ENCODE data around the gene MS4A8.
"Not testable (repeated sequence)": the region's sequence is repeated elsewhere in the genome, so short reads cannot be mapped to it uniquely, and the experiment has no call there.

The MS4A8 gene, protein sequence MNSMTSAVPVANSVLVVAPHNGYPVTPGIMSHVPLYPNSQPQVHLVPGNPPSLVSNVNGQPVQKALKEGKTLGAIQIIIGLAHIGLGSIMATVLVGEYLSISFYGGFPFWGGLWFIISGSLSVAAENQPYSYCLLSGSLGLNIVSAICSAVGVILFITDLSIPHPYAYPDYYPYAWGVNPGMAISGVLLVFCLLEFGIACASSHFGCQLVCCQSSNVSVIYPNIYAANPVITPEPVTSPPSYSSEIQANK

DNA sequence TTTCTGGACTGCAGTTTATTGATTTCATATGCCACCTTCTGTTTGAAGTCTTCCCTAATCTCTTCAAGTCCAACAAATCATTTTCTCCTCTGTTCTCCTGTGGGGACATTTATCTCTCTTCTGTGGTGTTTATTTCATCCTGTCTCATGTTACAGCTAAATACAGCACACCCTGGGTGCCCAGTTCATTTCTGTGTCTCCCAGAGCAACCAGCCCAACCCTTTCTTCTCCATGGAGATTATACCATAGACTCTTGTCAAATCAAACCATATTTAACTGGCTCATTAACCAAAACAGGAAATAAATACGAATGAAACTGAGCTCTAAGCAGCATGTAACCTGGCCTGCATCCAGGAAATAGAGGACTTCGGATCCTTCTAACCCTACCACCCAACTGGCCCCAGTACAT is at the start of gene MS4A8:
MS4A8 (plus strand) TSS at position 329 of the 408 bp plus-strand sequence. CDS start 1,249 bp downstream, outside the sequence.
- DNase-seq (ENCODE audit: low spot score) = no peak

DNA sequence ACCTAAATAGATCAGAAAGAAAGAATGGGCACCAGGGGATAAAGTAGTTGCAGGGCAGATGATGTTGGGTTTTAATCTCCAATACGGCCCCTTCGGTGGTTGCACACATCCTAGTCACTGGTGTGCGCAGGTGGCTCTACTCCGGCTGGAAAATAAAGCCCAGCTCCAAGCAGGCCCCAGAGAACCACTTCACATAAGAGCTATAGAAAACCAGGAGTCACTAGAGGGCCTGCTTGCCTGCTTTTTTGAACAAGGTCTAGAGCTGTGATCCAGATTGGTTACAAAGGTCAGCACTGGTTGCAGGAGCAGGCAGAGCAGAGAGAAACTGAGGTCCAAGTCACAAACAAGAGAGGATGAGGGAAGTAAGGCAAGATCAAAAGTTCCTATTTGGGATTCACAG is 41.5 kb upstream of the MS4A8 start:
- DNase-seq (ENCODE audit: low spot score) = no peak

DNA sequence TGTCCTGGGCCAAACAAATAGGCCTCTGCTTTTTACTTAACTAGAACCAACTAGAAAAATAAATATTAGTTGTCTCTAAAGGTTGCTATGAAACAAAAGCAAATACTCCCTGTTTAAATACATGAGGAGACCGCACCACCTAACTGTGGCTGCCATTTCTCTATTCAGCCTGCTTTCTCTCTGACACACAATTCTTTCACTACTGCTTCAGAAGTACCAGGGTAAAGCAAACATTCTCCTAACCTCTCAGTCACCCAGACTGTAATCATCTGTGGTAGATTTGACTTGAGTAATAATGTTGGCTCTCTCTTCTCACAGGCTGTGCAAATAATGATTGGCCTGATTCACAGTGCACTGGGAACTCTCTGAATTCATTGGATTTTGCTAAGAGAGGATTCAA is 41.0 kb upstream of the MS4A8 start:
- no peak for DNase-seq (ENCODE audit: low spot score)

DNA sequence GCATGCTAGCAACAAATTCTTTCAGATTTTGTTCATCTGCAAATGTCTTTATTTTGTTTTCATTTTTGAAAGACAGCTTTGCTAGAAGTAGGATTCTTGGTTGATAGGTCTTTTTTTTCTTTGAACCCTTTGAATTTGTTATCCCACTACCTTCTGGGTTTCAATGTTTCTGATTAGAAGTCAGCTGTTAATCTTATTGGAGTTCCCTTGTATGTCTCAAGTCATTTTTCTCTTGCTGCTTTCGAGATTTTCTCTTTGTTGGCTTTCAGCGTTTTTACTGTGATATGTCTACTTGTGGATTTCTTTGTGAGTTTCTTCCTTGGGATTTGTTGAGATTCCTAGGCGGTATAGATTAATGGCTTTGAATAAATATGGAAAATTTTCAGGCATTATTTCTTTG is 27.2 kb upstream of the MS4A8 start:
- DNase-seq (ENCODE audit: low spot score) = no peak

DNA sequence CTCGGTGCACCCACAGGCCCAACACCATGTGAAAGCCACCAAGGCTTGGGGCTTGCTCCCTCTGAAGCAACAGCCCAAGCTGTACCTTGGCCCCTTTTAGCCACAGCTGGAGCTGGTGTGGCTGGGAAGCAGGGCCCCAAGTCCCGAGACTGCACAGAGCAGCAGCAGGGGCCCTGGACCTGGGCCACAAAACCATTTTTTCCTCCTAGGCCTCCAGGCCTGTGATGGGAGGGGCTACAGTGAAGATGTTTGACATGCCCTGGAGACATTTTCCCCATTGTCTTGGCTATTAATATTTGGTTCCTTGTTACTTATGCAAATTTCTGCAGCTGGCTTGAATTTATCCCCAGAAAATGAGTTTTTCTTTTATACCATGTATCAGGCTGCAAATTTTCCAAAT is 21.2 kb upstream of the MS4A8 start:
- not testable (repeated sequence) for DNase-seq (ENCODE audit: low spot score)

DNA sequence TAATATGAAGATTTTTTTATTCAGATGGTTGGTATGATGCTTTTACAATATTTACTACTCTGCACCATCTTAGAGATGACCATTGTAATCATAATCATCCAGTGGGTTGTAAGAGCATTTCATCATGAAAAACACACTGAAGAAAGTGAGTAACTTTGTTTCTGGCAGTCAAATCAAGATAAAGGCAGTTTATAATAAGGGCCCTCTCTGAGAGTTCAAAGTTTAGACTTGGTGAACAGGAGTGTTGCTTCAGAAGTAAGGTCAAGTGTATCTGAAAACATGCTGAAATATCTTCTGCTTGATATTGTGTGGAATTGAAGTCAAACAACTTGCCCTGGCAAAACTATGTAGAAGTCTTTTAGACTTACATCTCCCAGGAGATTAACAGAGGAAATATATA is 19.5 kb upstream of the MS4A8 start:
- DNase-seq (ENCODE audit: low spot score) = no peak

DNA sequence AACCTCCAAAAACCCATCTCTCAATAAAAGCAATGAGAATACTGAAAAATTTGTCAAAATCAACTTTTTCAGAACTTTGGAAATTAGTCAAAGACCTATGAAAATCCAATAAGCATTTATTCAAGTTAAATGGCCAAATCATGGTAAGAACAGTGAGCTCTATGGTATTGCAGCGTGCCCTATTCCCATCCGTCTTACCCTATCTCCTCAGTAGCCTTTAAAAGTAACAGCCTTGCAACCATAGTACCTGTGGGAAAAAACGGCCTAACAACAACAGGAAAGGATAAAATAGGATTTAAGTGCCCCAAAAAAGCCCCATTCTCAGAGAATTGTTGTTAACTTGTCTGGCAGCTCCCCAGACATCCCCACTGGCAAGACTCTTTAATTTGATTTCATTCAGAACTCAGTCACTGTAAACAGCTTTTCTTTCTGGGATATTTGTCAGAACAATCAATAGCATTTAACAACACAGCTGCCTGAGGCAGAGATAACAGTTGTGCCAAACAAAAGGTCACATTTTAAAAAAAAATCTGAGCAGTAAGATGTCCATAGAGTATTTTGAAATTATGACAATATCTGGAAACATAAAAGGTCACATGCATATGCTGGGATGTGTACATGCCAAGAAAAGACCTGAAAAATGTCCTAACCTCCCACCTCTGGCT is 18.8 kb upstream of the MS4A8 start:
- no peak for DNase-seq (ENCODE audit: low spot score)

DNA sequence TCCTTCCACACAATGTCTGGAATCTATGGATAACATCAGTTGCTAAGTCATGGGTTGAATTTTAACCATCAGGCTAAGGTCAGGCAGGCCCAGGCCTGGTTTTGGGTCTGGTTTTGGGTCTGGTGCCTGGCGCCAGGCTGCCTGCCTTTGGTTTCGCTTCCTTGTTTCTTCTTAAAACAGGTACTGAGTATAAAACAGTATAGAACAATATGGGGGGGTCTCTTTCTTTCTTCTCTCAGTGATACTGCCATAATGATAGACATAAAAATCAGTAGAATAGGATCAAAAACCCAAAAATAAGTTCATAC is 14.9 kb upstream of the MS4A8 start:
- not testable (repeated sequence) for DNase-seq (ENCODE audit: low spot score)

DNA sequence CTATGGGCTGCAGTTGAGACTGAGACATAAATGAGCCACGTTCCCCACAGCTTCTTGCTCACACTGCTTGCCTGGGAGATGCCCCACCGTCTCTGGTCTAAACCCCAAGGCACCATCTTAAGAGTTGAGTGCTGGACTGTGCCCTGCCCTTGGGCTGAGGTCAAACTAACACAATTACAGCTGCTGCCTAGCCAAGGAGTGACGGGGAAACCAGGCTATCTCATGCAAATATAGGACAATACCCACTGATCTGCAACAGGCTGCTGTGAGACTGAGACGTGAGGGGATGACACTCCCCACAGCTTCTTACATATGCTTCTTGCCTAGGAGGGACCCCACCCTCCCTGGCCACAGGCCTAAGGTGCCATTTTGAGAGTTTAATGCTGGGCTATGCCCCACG is 7.8 kb upstream of the MS4A8 start:
- no peak for DNase-seq (ENCODE audit: low spot score)

DNA sequence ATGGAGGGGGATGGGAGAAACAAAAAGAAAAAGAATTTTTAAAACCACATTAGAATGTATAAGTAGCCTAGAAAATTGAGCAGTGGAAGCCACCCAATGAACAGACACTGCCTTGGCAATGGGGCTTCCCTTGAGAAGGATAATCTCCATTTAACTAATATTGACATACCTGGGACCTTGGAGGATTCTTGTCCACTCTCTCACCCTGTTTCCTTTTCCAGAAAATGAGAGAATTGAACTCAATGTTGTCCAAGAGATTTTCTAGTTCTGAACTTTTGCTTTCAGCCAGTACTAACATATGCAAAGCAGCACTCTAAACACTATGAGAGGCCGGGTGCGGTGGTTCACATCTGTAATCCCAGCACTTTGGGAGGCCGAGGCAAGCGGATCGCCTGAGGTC is 524 bp downstream of the MS4A8 start:
- no peak for DNase-seq (ENCODE audit: low spot score)

DNA sequence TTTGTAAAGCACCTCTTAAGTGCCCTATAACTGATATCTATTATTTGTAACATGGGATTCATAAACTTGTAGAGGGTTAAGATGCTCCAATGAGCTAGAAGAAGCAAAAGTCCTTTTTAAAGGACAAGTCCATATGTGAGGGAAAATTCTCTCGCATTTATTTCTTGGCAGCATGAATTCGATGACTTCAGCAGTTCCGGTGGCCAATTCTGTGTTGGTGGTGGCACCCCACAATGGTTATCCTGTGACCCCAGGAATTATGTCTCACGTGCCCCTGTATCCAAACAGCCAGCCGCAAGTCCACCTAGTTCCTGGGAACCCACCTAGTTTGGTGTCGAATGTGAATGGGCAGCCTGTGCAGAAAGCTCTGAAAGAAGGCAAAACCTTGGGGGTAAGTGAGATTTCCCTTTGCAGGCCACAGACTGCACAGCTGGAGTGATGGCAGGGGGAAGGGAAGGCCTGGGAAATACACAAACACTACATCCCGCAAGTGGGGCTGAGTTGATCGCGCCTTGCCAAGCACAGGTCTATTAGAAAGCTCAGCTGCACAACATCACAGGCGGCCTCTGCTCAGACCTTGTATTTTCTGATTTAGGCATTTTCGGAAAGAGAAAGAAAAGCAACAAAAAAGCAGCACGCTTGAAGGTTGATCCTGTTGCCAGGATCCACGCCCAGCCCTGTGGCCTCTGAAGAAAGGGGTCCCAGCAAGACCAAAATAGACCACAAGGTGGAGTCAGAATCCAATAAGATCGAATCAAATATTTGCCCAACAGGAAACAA is 1.5 kb downstream of the MS4A8 start:
- no peak for DNase-seq (ENCODE audit: low spot score)

DNA sequence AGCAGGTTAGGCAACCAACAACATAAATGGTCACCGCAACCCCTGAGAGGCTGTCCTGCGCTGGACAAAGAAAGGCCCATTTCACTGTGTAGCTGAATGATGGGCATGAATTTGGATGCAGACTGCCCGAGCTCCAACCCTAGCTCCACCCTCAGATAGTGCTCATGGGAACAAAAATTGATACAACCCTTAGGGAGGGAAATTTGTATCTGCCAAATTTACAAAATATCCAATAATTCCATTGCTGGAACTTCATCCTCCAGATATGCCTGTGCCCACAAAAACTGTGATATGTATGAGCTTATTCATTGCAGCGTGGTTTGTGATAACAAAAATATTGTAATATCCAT is 2.0 kb downstream of the MS4A8 start:
- DNase-seq (ENCODE audit: low spot score) = no peak

DNA sequence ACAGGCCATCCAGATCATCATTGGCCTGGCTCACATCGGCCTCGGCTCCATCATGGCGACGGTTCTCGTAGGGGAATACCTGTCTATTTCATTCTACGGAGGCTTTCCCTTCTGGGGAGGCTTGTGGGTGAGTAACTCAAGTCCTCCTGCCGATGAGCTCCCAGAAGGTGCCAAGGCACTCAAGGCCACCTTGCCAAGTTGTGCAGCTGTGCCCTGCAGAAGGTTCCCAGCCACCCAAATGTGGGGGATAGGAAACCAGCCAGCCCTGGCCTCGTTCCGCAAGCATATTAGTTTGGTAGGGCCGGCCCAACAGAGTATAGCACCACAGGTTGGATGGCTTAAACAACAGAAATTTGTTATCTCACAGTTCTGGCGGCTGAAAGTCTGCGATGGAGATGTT is 4.0 kb downstream of the MS4A8 start:
- DNase-seq (ENCODE audit: low spot score) = no peak

DNA sequence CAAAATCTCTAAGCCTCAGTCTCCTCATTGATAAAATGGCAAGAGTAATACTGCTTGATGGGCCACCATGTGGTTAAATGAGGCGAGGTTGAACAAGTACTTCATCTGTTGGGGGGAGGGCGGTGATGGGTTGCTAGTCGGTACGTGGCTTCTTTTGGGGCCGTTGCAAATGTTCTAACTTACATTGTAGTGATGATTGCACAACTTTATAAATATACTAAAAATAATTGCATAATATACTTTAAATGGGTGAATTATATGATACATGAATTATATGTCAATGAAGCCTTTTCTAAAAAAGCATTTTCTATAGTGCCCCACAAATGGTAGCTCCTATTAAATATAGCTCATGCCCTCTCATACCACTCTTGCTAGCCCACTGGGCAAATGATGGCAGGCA is 6.5 kb downstream of the MS4A8 start:
- no peak for DNase-seq (ENCODE audit: low spot score)

DNA sequence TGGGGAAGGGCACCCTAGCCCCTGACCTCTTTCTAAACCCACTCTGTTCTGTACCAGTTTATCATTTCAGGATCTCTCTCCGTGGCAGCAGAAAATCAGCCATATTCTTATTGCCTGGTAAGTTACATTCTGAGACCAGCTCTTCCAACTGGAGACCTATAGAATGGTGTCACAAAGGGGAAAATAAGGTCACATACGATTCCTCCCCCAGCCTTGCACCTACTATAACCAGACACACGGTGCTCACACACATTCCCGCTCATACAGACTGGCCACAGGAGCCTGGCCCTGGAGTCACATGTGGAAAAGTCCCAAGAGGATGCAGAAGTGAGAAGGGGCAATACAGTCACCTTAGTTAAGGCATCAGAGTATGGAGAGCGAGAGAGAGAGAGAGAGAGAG is 7.5 kb downstream of the MS4A8 start:
- no peak for DNase-seq (ENCODE audit: low spot score)

DNA sequence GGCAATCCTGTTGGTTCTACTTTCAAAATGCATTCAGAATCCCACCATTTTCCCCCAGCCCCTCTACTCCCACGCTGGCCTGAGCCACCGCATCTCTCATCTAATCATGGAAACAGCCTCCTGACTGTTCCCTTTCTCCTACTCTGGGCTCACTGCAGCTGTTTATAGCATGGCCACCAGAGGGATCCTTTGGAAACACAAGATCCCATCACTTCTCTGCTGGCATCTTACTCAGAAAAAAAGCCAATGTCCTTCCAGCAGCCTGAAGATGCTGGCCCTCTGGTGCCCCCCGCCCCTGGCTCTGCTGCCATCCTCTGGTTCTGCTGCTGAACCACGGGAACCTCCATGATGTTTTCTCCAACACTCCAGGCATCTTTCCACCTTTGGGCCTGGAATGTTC is 11.1 kb downstream of the MS4A8 start:
- DNase-seq (ENCODE audit: low spot score) = no peak

DNA sequence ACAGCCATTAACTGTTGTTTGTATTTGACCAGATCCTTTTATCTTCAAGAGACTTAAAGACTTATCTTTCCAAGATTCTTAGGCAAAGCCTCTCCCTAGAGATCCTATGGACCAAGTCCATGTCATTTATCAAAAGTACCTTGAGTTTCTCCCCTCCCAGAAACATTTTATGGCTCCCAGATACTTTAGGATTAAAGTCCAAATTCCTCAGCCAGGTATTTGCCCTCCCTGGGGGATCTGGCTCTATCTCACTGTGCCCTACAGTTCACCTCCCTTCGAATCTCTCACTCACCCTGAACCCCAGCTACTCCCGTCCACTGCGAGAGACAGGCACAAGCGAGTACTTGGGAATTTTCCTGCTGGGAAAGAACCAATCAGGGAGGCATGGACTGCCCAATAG is 11.9 kb downstream of the MS4A8 start:
- DNase-seq (ENCODE audit: low spot score) = no peak

DNA sequence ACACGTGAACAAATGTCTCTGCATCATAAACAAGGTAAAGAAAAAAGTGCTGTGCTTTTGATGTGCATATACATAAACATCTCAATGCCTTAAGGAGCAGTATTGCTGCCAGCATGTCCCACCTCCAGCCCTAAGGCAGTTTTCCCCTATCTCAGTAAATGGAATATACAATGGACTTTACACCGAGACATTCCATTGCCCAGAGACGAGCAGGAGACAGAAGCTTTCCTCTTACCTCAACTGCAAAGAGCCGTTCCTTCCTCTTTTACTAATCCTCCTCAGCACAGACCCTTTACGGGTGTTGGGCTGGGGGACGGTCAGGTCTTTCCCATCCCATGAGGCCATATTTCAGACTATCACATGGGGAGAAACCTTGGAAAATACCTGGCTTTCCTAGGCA is 14.0 kb downstream of the MS4A8 start:
- DNase-seq (ENCODE audit: low spot score) = not testable (repeated sequence)

DNA sequence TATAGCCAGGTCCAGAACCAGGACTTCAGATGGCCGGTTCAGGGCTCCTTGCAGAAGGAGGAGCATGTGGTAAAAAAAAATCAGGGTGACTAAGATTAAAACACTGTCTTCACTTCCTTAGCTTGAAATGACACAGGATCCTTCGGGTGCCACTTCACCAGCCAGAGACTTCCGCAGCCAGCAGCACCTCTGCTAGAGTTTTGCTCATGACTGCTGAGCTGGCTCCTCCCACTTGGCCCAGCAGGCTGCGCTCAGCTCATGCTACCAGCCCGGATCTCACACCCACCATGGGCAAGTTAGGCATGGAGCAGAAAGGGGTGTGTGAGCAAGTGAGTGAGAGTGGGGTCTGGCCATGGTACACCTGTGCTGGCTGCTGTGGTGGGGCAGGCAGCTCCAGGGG is 18.5 kb downstream of the MS4A8 start:
- DNase-seq (ENCODE audit: low spot score) = no peak

DNA sequence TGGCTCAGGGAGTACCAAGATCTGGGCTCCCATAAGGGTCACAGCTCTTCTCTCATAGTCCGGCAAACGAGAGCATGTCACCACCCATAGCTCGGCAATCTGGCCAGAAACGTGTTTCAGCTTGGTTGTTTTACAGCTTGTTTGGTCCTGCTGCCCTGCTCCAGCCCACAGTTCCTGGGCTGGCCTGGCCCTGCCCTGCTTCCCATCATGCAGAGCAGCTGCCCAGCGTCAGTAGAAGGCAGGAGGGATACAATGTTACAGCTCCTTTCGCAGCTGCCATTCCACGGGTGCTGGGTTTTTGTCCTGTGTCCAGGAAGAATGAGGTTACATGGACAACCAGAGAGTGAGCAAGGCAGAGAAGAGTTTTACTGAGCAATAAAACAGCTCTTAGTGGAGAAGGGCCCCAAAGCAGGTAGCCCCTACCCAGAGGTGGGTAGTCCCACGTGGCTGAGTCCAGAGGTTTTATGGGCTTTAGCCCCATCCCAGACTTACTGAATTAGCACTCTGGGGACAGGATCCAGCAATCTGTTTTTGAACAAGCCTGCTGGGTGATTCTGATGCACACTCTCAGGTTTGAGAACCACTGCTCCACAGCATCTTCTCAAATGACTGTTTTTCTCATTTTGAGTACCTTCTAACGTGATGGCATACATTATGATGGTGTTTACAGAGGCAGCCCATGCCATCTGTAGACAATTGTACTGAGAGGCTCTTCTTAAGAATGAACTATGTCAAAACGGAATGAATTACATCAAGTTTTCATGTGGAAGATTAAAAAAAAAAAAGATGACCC is 19.3 kb downstream of the MS4A8 start:
- DNase-seq (ENCODE audit: low spot score) = no peak

DNA sequence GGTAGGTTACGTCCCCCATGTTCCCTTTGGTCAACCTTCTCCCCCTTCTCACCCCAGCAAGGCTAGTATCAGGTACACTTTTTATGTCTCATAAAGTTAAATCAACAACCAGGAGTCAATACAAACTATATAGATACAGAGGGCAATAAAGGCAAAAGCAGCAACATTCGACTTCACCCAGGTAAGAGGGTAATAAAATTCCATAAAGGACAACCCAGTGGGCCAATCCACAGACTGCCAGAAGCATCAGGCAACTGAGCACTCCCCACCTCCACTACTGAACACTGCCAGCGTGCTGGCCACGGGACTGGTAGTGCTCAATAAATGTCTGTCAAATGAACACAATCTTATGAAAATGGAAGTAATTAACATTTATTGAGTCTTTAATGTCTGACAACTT is 20.0 kb downstream of the MS4A8 start:
- DNase-seq (ENCODE audit: low spot score) = no peak

DNA sequence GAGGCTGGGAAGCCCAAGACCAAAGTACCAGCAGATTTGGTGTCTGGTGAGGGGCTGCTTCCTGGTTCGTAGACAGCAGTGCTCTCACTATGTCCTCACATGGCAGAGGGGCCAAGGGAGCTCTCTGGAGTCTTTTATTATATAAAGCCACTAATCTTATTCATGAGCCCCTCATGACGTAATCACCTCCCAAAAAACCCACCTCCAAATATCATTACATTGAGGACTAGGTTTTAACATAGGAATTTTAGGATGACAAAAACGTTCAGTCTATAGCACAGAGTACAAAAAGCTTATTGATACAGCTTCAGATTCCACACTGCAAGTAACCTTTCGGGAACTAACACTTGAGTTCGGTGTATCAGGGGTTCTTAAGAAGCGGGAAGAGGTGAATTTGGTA is 21.0 kb downstream of the MS4A8 start:
- DNase-seq (ENCODE audit: low spot score) = no peak

DNA sequence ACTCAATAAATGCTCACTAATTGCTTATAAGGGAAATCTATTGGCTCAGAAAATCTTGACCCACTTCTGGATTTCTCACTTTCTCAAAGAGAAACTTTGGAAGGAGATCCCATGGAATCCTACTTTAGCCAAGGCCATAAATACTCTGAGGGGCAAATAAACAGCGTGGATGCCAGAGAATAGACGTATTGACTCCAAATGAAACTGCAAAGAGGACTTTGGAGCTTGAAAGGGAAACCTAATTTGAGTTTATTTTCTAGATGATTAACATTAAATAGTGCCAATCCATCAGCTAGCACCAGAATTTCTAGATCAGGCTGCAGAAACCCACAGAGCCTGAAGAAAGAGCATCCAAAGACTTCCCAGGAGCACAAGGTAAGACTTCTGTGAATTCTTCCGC is 25.0 kb downstream of the MS4A8 start, which contains the start of gene MS4A18:
MS4A18 (plus strand) TSS at position 301 of the 400 bp plus-strand sequence.
- no peak for DNase-seq (ENCODE audit: low spot score)

All from AG08395 (cell line).